ENCODE data around the gene GLIS2.
"Not testable (repeated sequence)": the region's sequence is repeated elsewhere in the genome, so short reads cannot be mapped to it uniquely, and the experiment has no call there.

The GLIS2 gene

GRCh38 chr16:4337540-4338088, 21.7 kb downstream of the GLIS2 start:
- DNase-seq: no peak

GRCh38 chr16:4338125-4338582, 22.3 kb downstream of the GLIS2 start:
- no peak for DNase-seq

GRCh38 chr16:4338712-4339299, 22.9 kb downstream of the GLIS2 start:
- no peak for DNase-seq

GRCh38 chr16:4339455-4339854, 23.6 kb downstream of the GLIS2 start:
- DNase-seq: no peak

GRCh38 chr16:4339909-4340308, 24.0 kb downstream of the GLIS2 start:
- DNase-seq: peak; percentile 42

- no peak for DNase-seq
Measured at GRCh38 chr16:4340443-4340842, 24.6 kb downstream of the GLIS2 start.

GRCh38 chr16:4341250-4341649, 25.4 kb downstream of the GLIS2 start:
- DNase-seq: no peak

- DNase-seq: no peak
Measured at GRCh38 chr16:4342866-4343744, 27.2 kb downstream of the GLIS2 start.

GRCh38 chr16:4344300-4344982, 28.6 kb downstream of the GLIS2 start:
- DNase-seq: not testable (repeated sequence)

- DNase-seq: peak; percentile 52
Measured at GRCh38 chr16:4344983-4345835, 29.3 kb downstream of the GLIS2 start.

GRCh38 chr16:4345836-4346781, 30.2 kb downstream of the GLIS2 start:
- no peak for DNase-seq

GRCh38 chr16:4347010-4347409, 31.1 kb downstream of the GLIS2 start:
- DNase-seq: no peak

- no peak for DNase-seq
Measured at GRCh38 chr16:4347765-4348509, 32.1 kb downstream of the GLIS2 start.

- DNase-seq: no peak
Measured at GRCh38 chr16:4349332-4349731, 33.5 kb downstream of the GLIS2 start.

- DNase-seq: no peak
Measured at GRCh38 chr16:4350365-4350786, 34.5 kb downstream of the GLIS2 start.

GRCh38 chr16:4350787-4351659, 35.2 kb downstream of the GLIS2 start, which contains the start of gene PAM16:
Gene PAM16 (minus strand): TSS chr16:4351321. CDS start chr16:4351234, 87 bp downstream.
- peak; percentile 81 for DNase-seq

- no peak for DNase-seq
Measured at GRCh38 chr16:4351880-4352279, 36.0 kb downstream of the GLIS2 start.

GRCh38 chr16:4352843-4353242, 37.0 kb downstream of the GLIS2 start:
- DNase-seq: no peak

- no peak for DNase-seq
Measured at GRCh38 chr16:4353675-4354074, 37.8 kb downstream of the GLIS2 start.

Data from NCI-H1105 (cell line).